Nucleus accumbens (tissue), 56 donors: ENCODE data around the gene CSTPP1.

Experiments
- DNase-seq, 56 donors: peaks; one replicate each; lab custom pipeline; 2025; lab: John Stamatoyannopoulos, UW

Gene CSTPP1, protein sequence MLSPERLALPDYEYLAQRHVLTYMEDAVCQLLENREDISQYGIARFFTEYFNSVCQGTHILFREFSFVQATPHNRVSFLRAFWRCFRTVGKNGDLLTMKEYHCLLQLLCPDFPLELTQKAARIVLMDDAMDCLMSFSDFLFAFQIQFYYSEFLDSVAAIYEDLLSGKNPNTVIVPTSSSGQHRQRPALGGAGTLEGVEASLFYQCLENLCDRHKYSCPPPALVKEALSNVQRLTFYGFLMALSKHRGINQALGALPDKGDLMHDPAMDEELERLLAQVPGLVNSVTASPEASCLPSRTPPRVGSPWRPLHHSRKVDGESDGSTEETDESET

GRCh38 chr11:46936138-46937110 is at the start of gene CSTPP1:
CSTPP1 (plus strand) TSS chr11:46936761; CDS start chr11:46936806, 45 bp downstream.
- peak in 54 of 56 donors; percentile 55 to 93 (median 80) for DNase-seq

GRCh38 chr11:46888636-46889035 is 47.9 kb upstream of the CSTPP1 start:
- DNase-seq, result no peak

GRCh38 chr11:46889251-46889650 is 47.3 kb upstream of the CSTPP1 start:
- no peak for DNase-seq

DNA sequence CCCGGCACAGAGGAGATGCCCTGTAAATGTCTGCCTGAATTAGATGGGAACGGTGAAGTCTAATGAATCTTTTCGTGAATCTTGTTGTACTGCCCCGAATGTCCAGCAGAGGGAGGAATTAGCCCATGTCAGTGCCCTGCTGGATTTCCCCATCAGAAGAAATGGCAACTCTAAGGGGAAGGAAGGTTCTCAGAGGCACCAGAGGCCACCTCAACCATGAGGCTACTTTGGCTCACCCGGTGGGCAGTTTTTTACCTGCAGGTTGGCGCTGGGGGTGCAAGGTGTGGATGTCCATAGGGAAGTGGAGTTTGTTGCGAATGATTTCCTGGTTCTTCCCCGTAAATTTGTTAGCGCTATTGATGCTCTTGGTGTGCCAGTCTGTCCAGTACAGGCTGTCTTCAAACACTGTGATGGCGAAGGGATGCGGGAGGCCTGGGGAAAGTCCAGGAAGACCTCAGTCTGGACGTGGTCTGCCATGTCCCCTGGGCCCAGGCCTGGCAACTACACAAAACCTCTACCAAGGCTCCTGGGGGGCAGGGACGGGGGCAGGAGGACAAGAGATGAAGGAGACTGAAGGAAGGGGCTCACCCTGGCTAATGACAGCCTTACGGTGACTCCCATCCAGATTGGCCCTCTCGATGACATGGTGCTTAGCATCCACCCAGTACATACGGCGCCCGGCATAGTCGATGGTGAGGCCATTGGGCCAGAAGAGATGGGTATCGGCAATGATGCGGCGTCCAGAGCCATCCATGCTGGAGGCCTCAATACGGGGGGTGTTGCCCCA is 46.7 kb upstream of the CSTPP1 start:
- DNase-seq, result peak in 46 of 56 donors; percentile 11 to 89 (median 54)

GRCh38 chr11:46890665-46891064 is 45.9 kb upstream of the CSTPP1 start:
- no peak for DNase-seq

- DNase-seq, result no peak
These were observed 44.5 kb upstream of the CSTPP1 start for GRCh38 chr11:46892109-46892508.

- DNase-seq, result no peak
These were observed 43.7 kb upstream of the CSTPP1 start for GRCh38 chr11:46892838-46893237.

- no peak for DNase-seq
These were observed 42.1 kb upstream of the CSTPP1 start for GRCh38 chr11:46894506-46894905.

DNA sequence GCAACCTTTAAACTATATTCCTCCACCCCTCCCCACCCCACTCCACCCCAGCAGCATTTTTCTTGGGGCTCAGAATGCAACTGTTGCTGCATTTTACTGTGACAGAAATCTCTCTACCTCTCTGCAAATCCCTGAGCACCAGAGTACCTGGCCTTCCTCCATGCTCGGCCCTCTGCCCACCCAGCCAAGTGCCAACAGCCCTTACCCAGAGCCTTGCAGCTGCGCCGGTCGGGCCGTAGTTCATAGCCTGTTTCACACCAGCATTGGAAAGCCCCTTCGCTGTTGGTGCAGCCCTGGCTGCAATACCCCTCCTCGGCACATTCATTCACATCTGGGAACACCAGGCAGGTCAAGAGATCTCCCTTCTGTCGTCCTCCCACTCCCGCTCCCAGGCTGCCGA is 41.6 kb upstream of the CSTPP1 start:
- DNase-seq, result peak in 1 of 56 donors; percentile 23

DNA sequence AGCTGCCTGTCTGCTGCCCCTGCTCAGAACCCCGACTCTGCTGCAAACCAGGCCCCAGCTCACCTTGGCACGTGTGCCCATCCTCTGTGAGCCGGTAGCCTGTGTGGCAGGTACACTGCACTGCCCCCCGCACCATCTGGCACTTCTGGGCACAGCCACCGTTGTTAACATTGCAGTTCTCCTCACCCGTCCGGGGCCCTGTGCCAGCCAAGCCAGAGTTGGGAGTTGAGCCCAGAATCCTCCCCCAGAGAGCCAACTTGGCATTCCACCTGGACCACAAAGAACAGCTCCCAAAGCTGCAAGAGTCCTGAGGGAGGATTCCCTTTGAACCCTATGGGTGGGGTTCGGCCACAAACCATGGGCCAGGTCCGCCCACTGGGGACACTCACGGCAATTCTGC is 40.7 kb upstream of the CSTPP1 start:
- DNase-seq, result peak in 34 of 56 donors; percentile 6 to 75 (median 36)

- peak in 1 of 56 donors; percentile 9 for DNase-seq
These were observed 39.7 kb upstream of the CSTPP1 start for GRCh38 chr11:46896719-46897406.

- DNase-seq, result no peak
These were observed 38.0 kb upstream of the CSTPP1 start for GRCh38 chr11:46898396-46899095.

- no peak for DNase-seq
These were observed 37.0 kb upstream of the CSTPP1 start for GRCh38 chr11:46899501-46900025.

- no peak for DNase-seq
These were observed 36.3 kb upstream of the CSTPP1 start for GRCh38 chr11:46900091-46900746.

GRCh38 chr11:46901156-46901555 is 35.4 kb upstream of the CSTPP1 start:
- DNase-seq, result peak in 2 of 56 donors; percentile 14 to 18

DNA sequence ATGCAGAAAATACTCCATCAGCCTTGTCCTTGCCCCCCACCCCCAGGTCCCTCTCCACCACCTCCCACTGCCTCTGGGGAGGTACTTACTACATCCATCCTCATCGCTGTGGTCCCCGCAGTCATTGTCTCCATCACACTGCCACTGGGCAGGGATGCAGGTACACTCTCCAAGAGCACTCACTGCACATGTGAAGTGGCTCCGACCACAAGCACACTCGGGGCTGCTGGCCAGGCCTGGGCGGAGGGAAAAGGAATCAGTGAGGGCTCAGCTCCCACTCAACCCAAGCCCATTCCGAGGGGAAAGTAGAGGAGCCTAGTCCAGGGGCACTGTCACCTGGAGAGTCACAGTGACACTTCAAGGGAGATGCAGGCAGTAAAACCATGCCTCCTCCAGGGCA is 33.9 kb upstream of the CSTPP1 start:
- peak in 1 of 56 donors; percentile 18 for DNase-seq

DNA sequence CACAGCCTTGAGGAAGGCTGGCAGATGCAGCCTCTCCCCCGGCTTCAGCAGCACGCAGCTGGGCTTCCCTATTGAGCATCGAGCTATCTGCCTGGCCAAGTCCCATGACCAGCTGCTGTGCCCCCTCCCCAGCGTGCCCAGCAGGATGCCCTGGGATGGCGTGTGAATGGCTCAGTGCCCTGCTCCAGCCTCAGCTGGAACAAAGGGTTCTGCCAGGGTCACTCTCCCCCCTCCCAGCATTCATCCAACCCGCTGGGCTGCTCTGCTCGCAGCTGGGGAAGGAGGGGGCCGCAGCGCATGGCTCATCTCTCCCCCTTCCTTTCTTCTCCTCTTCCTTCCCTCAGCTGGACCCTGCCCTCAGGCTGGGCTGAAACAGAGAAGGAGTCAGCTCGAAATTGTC is 32.7 kb upstream of the CSTPP1 start:
- DNase-seq, result peak; percentile 36 to 99 (median 95)

GRCh38 chr11:46905806-46906205 is 30.8 kb upstream of the CSTPP1 start:
- no peak for DNase-seq
